Muscle of back (tissue), 11 donors: ENCODE data around the gene ARF3. TPM values are rescaled to one million over a fixed set of nuclear protein-coding genes. Genes with fewer than 3 reads are reported as not detected.

Experiments used
- DNase-seq, 3 donors: peaks; one replicate each; pipeline versions ENCODE4 v3.0.0 to v3.0.0-alpha.2; 2013
- polyA plus RNA-seq, 10 donors: library from polyadenylated mRNA; unstranded; fragments of 120-200 nt; gene quantifications; one replicate each; pipeline ENCODE4 v1.2.1, GENCODE V29; 2013; ENCODE audit not compliant: insufficient read length in 10 of 10

The ARF3 gene
- polyA plus RNA-seq, 10 donors: 36.1 to 63.5 (median 45.8) TPM

GRCh38 chr12:48985901-48986300, 28.6 kb upstream of the ARF3 start:
- DNase-seq: no peak

GRCh38 chr12:48985475-48985897, 28.2 kb upstream of the ARF3 start:
- DNase-seq: no peak

GRCh38 chr12:48982397-48983080, 25.3 kb upstream of the ARF3 start:
- DNase-seq: no peak

DNA sequence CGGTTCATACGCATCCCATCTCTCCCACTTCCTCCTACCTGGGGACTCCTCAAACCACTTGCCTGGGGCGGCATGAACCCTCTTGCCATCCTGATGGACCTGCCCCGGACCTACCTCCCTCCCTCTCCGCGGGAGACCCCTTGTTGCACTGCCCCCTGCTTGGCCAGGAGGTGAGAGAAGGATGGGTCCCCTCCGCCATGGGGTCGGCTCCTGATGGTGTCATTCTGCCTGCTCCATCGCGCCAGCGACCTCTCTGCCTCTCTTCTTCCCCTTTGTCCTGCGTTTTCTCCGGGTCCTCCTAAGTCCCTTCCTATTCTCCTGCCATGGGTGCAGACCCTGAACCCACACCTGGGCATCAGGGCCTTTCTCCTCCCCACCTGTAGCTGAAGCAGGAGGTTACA, 24.5 kb upstream of the ARF3 start:
- no peak for DNase-seq

GRCh38 chr12:48980953-48981756, 23.9 kb upstream of the ARF3 start:
- DNase-seq: peak in 1 of 3 donors; percentile 63

GRCh38 chr12:48980389-48980952, 23.2 kb upstream of the ARF3 start:
- no peak for DNase-seq

DNA sequence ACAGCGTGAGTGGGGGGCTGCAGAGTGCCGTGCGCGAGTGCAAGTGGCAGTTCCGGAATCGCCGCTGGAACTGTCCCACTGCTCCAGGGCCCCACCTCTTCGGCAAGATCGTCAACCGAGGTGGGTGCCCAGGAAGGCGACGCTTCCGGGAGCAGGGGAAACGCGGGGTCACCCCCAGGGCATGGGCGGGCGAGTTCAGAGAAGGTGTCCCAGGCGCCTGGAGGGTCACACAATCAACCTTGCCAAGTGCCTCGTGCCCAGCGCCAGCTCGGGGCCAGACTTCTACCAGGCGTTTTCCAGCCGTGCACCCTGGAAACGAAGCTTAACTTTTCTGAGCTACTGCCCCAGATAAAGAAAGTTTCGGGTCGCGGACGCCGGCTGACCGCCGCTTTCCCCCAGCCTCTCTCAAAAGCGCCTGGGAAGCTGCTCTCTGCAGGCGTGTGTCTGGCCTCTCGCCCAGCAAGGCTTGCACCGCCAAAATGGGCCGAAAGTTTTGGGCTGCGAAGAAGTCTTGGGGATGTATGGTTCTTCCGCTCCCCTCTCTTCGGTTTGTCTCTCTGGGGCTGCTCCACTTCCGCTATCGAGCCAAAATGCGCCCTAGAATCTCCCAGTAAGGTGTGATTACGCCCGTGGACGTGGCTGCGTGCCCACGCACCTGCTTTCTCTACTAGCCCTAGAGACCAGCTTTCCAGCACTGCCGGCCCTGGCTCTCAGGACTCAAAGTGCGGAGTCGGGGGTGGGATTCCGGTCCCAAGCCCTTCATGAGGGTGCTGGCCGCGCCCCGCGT, 22.5 kb upstream of the ARF3 start:
- peak in 1 of 3 donors; percentile 76 for DNase-seq

DNA sequence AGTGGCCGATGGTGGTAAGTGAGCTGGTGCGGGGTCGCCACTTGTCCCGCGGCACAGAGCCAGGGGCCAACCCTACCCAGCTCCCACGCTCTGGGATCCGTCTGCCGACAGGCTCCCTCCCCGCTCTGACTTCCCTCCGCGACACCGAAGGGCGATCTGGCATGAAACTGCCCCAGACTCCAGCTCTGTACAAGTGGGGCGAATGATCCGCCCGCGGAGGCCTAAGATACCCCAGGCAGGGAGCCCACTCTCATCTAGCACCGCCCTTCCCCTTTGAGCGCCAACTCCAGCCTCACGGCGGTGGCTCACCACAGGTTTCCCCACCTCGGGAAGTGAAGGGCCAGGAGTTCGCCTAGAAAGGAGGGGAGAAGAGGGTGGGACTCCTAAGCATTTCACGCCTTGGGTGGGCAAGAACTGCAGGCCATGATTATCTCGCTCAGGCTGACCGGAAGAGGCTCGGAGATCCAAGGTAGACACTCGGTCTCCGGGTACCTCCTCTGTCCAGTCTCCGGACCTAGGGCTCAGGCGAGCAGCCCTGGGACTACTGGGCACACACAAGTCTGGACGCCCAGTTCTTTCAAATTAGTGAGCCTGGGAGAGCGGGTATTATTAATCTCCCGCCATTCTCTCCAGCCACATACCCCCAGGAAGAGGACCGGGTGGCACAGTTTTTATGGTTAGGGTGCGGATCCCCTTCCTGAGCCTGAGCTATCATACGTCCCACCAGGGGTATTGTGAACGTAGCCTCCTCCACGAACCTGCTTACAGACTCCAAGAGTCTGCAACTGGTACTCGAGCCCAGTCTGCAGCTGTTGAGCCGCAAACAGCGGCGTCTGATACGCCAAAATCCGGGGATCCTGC, 21.7 kb upstream of the ARF3 start:
- no peak for DNase-seq

- DNase-seq: no peak
Observed at GRCh38 chr12:48978291-48978740, 21.0 kb upstream of the ARF3 start, which contains the start of gene WNT1. Gene WNT1 (plus strand): TSS chr12:48978322. CDS start chr12:48978651, 329 bp downstream.

DNA sequence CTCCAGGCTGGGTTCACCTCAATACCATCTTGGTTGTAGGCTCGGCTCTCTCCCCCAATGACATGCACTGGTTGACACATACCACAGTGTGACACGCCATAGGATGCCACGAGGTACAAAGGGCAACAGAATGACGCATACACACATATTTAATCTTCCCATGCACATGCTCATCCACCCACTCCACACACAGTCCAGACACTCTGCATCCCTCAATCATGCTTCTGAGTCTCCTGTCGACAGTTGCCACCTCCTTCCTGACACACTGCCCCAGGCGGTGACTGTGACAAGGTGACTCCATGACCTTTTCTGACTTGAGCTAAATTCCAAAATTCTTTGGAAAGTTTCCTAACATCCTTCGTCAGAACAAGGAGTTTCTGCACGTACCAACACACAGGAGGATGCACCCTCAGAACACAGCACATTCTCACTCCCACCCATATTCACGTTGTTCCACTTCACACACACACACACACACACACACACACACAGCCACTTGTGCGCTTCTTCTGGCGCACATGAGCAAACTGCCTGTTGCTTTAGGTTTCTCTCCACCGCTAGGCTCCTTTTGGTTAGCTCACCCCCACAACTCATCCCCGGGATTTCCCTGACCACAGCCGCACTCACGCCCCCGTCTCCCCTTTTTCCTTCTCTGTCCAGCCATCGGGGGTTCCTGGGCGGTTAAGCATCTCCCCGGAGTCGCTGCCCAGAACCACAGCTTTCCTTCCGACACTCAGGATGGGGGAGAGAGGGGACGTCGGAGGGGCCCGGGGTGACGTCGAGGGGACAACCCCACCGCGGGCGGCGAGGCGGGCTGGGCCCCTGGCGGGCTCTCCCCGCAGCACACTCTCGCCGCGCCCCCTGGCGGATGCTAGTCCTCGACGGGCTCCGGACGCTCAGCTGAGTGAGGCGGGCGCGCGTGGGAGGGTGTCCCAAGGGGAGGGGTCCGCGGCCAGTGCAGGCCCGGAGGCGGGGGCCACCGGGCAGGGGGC, 20.3 kb upstream of the ARF3 start:
- peak in 1 of 3 donors; percentile 66 for DNase-seq

DNA sequence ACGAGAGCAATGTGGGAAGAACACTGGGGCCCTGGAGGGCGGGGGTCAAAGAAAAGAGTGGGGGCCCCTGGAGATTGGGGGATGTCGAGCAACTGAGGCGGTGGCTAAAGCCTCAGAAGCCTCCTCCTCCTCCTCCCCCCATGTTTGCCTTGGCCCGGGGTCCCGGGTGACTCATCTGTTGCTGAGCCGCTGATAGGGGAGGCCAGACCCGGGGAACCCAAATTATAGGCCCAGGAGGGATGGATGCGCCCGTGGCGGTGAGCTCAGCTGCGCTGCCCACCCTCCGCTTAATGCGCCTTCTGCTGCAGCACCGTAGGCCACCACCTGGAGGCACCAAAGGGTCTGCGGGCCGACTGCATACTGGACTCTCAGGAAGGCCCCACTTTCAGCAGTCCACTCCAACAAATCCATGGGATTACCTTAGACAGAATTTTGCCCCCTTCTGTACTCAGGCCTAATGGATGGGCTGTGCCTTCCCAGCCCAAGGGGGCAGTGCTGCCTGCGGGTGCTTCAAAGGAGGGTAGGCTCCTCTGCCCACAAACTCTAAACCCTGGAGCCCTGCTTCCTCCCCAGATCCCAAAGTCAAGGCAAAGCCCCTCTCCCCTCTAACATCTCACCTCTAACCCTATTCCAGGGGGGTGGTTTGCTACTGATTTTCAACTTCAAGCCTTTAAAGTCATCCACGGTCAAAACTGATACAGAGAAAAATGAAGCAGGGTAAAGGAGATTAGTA, 16.8 kb upstream of the ARF3 start:
- peak in 1 of 3 donors; percentile 57 for DNase-seq

- DNase-seq: no peak
Observed at GRCh38 chr12:48973531-48973930, 16.2 kb upstream of the ARF3 start.

DNA sequence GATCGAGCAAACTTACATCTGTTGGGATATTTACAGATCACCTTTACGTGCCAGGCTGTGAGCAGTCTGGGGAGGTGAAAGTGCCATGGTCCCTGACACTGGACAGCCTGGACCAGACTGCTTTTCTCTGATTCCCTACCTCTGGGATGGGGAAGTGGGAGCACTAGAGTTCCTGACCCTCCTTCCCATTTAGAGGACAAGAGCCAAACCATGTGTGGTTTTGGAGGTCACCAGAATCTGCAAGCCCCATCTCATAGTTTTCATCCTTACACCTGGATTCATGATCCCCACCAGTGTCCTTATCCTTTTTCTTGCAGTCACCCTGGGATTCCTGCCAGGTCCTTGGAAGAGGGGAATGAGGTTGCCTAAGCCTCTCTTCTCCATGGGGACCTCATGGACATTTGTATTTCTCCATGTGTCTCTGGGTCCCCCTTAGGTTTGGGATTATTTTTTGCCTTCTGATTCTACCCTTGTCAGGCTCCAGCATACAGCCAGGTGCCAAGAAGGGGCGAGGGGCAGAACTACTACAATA, 15.7 kb upstream of the ARF3 start:
- no peak for DNase-seq

GRCh38 chr12:48972213-48972951, 15.1 kb upstream of the ARF3 start:
- no peak for DNase-seq

- DNase-seq: no peak
Observed at GRCh38 chr12:48970702-48971334, 13.5 kb upstream of the ARF3 start.

DNA sequence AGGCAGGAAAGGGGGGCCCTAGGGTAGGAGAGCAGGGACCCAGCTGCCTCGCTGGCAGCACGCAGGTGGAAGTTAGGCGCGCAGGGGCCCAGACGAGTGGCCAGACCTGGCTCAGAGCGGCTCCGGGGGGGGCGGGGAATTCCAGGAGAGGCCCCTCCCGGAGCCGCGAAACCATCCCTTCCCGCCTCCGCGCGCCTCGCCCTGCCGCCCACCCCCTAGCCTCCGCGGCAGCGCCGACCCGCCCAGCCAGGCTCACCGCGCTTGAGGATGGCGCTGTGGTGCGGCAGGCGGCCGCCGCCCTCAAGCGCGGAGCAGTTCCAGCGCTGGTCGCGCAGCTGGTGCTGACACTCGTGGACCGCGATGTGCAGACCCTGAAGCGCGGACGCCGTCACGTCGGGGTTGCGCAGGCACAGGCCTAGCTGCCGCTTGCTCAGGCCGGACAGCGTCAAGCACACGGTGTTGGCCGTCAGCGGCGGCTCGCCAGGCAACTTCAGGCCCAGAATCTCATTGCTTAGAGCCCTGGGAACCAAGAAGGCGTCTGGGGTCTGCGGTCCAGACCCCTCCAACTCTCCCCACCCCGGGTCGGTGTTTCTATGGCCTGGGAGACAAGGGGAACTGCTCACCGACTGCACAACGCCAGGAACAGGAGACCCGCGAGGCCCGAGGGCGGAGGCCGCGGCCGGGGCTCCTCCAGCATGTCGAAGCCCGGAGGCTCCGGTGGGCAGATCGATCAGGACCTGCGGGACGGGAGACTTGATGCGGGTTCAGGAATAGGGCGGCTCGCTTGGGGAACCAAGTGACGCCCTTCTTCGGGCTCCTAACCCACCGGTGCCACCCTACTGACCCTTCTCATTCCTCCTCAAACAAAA, 12.8 kb upstream of the ARF3 start:
- DNase-seq: peak in 1 of 3 donors; percentile 71
